LNCAP (cell line): ENCODE results near the gene CELA2B.

Source experiments
- CTCF ChIP-seq: fragments of 450-650 bp; IDR thresholded peaks from 2 replicates; pipeline ENCODE4 v1.5.1; 2017; ENCODE audit warnings: mild to moderate bottlenecking

The CELA2B gene

GRCh38 chr1:15507278-15507677 lies 31.4 kb downstream of the CELA2B start:
- no peak for TF ChIP-seq CTCF

- no peak for TF ChIP-seq CTCF
Observed at GRCh38 chr1:15508700-15509487, 33.0 kb downstream of the CELA2B start.

GRCh38 chr1:15509586-15509985 lies 33.7 kb downstream of the CELA2B start:
- no peak for TF ChIP-seq CTCF

- no peak for TF ChIP-seq CTCF
Observed at GRCh38 chr1:15510611-15511405, 34.9 kb downstream of the CELA2B start.

- TF ChIP-seq CTCF: no peak
Observed at GRCh38 chr1:15513192-15513591, 37.3 kb downstream of the CELA2B start.

GRCh38 chr1:15513919-15514318 lies 38.0 kb downstream of the CELA2B start:
- TF ChIP-seq CTCF: no peak

- TF ChIP-seq CTCF: no peak
Observed at GRCh38 chr1:15515022-15515663, 39.2 kb downstream of the CELA2B start.
